ENCODE data around the gene PDE5A. TPM values are rescaled to one million over a fixed set of nuclear protein-coding genes. Genes with fewer than 3 reads are reported as not detected.

Gene PDE5A
- total and polyA plus RNA-seq, 2 donors from 2014 or later = 3.9 to 29.4 TPM

DNA sequence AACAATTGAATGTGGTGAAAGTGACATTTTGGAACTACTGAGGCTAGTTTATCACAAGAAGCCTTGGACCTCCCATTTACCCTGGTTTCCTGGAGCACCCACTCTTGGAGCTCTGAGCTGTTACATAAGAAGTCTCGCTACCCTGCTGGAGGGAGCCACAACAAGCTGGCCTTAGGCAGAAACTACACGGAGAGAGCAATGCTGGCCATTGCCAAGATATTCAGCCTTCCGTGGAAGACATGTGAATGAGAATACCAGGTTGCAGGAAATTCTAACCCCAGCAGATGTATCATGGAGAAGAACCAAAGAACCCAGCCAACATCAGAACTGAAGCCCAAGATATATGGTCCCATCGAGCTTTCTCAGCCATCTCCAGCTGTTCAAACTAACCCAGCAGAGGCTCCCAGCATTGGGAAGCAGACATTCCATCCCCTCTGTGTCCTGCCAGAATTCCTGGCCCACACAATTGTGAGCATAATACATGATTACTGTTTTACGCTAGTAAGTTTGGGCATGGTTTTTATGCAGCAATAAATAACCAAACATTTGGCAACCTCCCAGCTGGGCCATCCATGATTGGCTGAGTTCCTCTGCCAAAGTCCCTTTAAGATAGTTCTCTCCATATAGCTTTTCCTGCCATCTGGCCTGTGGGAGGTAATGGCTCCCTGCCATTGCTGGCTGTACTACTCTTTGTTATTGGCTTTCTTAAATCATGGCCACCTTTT is 17.9 kb upstream of the PDE5A start:
- DNase-seq = peak in 2 of 5 donors; percentile 30 to 57
- TF ChIP-seq, protein P1, sequence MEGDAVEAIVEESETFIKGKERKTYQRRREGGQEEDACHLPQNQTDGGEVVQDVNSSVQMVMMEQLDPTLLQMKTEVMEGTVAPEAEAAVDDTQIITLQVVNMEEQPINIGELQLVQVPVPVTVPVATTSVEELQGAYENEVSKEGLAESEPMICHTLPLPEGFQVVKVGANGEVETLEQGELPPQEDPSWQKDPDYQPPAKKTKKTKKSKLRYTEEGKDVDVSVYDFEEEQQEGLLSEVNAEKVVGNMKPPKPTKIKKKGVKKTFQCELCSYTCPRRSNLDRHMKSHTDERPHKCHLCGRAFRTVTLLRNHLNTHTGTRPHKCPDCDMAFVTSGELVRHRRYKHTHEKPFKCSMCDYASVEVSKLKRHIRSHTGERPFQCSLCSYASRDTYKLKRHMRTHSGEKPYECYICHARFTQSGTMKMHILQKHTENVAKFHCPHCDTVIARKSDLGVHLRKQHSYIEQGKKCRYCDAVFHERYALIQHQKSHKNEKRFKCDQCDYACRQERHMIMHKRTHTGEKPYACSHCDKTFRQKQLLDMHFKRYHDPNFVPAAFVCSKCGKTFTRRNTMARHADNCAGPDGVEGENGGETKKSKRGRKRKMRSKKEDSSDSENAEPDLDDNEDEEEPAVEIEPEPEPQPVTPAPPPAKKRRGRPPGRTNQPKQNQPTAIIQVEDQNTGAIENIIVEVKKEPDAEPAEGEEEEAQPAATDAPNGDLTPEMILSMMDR (IDR thresholded peaks at IDR 0.05; ENCODE audit: borderline replicate concordance, extremely low read depth, insufficient read depth) = no peak
- H3K9ac ChIP-seq (ENCODE audit: low read length in 3 of 3) = no peak overlapping the region
- no peak overlapping the region for H3K27ac ChIP-seq (ENCODE audit: low read depth in 2 of 2, low read length in 2 of 2)
- H3K27me3 ChIP-seq (ENCODE audit: control insufficient read depth, insufficient read depth, low read length) = no peaks in the 10 kb centered on the region
- H3K9me3 ChIP-seq (ENCODE audit: control insufficient read depth in 2 of 3, insufficient read depth in 1 of 3, low read length in 3 of 3) = no peaks in the 10 kb centered on the region
- peaks cover 0 to 14% (median 0%) of the 10 kb centered on the region in 3 donors for H3K4me1 ChIP-seq (ENCODE audit: control insufficient read depth in 2 of 3, insufficient read depth in 2 of 3, low read depth in 1 of 3, low read length in 3 of 3)
- intact Hi-C loops (cut with DNase I) = no loop called here
- no peak overlapping the region for H3K4me3 ChIP-seq (ENCODE audit: low read length in 3 of 3)
- no peaks in the 10 kb centered on the region for H3K36me3 ChIP-seq (ENCODE audit: control insufficient read depth in 2 of 3, insufficient read depth in 3 of 3, low read length in 3 of 3)
- no peak for FAIRE-seq

DNA sequence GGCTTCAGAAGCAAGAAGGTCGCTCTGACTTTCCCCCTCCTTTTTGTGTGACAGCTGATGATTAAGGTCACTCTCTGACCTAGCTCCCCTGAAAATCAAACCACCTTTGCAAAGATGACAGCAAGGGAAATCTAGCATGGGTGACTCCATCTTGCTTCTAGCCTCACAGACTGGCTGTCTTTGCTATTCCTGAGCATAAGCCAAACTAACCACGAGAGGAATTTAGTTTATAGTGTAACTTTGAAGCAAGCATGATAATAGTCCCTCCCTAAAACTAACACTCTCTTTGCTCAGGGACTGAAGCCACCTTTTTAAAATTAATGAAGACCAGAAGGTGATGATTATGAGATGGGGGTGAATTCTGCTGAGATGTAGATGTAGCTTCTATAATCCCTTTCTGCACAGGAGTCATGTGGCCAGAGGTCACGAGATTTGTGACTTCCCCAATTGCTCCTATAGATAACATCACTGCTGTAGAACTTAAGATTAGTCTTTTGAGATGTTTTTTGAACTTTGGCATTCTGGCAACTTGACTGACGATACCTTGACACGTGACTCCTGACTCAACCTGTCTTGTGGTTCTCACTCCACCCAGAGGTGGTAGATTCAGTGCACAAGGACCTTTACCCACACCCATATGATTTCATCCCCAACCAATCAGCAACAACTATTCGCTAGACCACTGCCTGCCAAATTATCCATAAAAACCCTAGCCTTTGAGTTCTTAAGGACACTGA is 14.9 kb upstream of the PDE5A start:
- DNase-seq (no peak), FAIRE-seq (no peak)
- intact Hi-C loops (cut with DNase I) = no loop called here
- Histone ChIP-seq H3K27ac (ENCODE audit: low read depth in 2 of 2, low read length in 2 of 2) (no peak overlapping the region), H3K4me1 (ENCODE audit: control insufficient read depth in 2 of 3, insufficient read depth in 2 of 3, low read depth in 1 of 3, low read length in 3 of 3) (peaks cover 0 to 14% (median 0%) of the 10 kb centered on the region in 3 donors), H3K36me3 (ENCODE audit: control insufficient read depth in 2 of 3, insufficient read depth in 3 of 3, low read length in 3 of 3) (no peaks in the 10 kb centered on the region), H3K9ac (ENCODE audit: low read length in 3 of 3) (no peak overlapping the region), H3K27me3 (ENCODE audit: control insufficient read depth, insufficient read depth, low read length) (no peaks in the 10 kb centered on the region), H3K9me3 (ENCODE audit: control insufficient read depth in 2 of 3, insufficient read depth in 1 of 3, low read length in 3 of 3) (no peaks in the 10 kb centered on the region), H3K4me3 (ENCODE audit: low read length in 3 of 3) (no peak overlapping the region)
- TF ChIP-seq, protein P1 (IDR thresholded peaks at IDR 0.05; ENCODE audit: borderline replicate concordance, extremely low read depth, insufficient read depth) = no peak

DNA sequence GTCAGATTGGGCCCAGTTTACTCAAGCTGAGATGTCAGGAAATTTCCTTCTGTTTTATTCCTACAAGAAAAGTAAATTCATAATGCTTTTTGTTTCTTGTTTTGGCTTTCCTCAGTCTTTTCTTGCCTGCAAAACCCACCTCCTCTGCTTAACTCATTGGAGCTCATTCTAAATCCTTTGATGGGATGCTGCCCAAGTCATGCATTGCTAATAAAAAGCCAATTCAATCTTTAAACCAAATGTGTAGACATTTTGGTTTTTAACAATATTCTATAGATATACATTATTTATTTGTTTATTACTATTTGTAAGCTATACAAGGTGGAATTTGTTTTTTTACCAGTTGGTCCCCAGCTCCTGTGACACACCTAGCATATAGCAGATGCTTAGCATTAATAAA is 13.2 kb upstream of the PDE5A start:
- FAIRE-seq = no peak
- Histone ChIP-seq H3K4me1 (ENCODE audit: control insufficient read depth in 2 of 3, insufficient read depth in 2 of 3, low read depth in 1 of 3, low read length in 3 of 3) (peaks cover 0 to 13% (median 0%) of the 10 kb centered on the region in 3 donors), H3K9me3 (ENCODE audit: control insufficient read depth in 2 of 3, insufficient read depth in 1 of 3, low read length in 3 of 3) (no peaks in the 10 kb centered on the region), H3K27me3 (ENCODE audit: control insufficient read depth, insufficient read depth, low read length) (no peaks in the 10 kb centered on the region), H3K4me3 (ENCODE audit: low read length in 3 of 3) (no peak overlapping the region), H3K27ac (ENCODE audit: low read depth in 2 of 2, low read length in 2 of 2) (no peak overlapping the region), H3K36me3 (ENCODE audit: control insufficient read depth in 2 of 3, insufficient read depth in 3 of 3, low read length in 3 of 3) (no peaks in the 10 kb centered on the region), H3K9ac (ENCODE audit: low read length in 3 of 3) (no peak overlapping the region)
- DNase-seq = no peak
- intact Hi-C loops (cut with DNase I) = no loop called here
- TF ChIP-seq, protein P1 (IDR thresholded peaks at IDR 0.05; ENCODE audit: borderline replicate concordance, extremely low read depth, insufficient read depth) = no peak

Data from kidney (tissue), 14 donors.